CD4-positive, alpha-beta T cell treated with Interleukin-6 at 100 ng/mL for 8 hours (primary cell): ENCODE measurements around the gene CD14.
"Not testable (repeated sequence)": the region's sequence is repeated elsewhere in the genome, so short reads cannot be mapped to it uniquely, and the experiment has no call there.

Experiments
- DNase-seq: peaks from one replicate; pipeline ENCODE4 v3.0.0-alpha.2; 2020; ENCODE audit warnings: mixed read lengths, low spot score

The CD14 gene

DNA sequence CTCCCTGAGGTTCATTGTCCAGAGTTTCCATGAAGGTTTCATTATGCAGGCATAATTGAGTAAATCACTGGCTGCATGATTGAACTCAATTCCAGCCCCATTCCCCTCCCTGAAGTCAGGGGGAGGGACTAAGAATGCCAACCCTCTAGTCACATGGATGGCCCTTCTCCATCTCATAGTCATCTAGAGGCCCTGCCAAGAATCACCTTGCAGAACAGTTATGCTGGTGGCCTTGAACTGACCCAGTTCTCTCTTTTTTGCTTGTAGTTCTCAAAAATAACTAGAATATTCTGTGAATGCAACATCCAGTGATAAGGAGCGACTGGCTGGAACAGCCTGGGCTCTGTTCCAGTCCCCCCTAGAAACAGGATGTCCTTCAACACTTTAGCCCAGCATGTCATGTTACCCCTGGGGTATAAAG lies 36.6 kb downstream of the CD14 start:
- no peak for DNase-seq

- DNase-seq, result no peak
These were observed 37.3 kb downstream of the CD14 start for GRCh38 chr5:140595538-140596300.

- DNase-seq, result no peak
These were observed 38.8 kb downstream of the CD14 start for GRCh38 chr5:140594169-140594568.

GRCh38 chr5:140593070-140593469 lies 39.9 kb downstream of the CD14 start:
- DNase-seq, result not testable (repeated sequence)

DNA sequence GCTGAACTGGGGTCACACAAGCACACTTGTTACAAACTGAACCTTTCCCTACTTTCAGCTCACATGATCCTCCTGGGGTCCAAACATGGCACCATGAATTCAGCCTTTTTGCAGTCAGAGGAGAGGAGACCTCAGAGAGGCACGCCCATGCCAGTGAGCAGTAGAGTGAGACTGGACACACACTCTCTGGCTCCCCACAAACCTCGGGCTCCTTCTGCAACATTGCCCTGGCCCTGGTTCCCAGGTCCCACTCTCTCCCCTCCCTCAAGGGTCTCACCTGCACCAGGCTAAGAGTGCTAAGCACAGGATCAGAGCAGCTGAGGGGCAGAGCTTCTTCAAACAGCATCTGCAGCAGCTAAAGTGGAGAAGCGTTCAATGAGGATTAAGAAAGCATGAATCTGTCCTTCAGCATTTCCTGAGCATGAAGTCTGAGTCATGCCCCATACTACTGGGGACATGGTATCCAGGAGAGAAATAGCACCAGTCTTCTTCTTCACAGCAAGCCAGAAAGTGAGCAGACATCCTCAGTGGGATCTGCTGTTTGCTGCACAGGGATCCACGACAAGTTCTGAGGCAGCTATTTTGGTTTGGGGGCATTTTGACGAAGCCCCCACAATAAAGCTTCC lies 41.1 kb downstream of the CD14 start:
- DNase-seq, result no peak

- DNase-seq, result no peak
These were observed 42.1 kb downstream of the CD14 start for GRCh38 chr5:140590861-140591260.

DNA sequence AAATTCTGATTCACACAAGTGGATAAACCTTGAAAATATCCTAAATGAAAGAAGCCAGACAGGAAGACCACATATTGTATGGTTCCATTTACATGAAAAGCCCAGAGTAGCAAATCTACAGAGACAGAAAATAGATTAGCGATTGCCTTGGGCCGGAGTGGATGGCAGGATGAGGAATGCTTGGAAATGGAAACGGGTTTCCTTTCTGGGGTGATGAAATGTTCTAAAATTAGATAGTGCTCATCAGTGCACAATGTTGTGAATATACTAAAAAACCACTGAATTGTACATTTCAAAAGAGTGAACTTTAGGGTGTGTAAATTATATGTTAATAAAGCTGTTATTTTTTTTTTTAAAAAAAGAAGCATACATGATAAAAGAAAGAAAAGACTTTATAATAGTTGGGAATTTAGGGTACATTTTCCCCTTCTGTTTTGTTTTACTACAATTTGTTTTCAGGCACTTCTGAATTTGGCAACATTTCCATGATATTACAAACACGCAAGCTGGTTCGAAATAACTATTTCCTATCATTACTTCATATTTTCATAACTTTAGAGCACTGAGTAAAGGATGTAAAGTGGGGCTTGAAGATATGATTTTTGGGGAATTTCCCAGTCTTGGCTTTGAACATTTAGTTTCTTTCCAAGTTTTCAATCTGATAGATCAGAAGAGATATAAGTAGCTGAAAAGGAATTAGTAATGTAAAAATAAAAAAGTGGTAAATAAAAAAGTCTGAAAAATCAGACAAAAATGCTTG lies 44.5 kb downstream of the CD14 start:
- no peak for DNase-seq

DNA sequence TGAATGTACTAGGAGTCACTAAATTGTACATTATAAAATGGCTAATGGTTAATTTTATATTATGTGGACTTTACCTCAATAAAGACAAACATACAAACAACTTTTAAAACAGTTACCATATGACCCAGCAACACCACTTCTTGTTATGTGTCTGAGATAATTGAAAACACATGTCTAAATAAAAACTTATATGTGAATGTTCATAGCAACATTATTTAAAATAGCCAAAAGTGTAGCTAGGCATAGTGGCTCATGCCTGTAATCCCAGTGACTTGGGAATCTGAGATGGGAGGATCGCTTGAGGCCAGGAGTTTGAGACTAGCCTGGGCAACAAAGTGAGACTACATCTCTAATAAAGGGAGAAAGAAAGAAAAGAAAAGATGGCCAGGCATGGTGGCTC lies 45.5 kb downstream of the CD14 start:
- DNase-seq, result no peak
